ENCODE results near the gene FHAD1.

DNA sequence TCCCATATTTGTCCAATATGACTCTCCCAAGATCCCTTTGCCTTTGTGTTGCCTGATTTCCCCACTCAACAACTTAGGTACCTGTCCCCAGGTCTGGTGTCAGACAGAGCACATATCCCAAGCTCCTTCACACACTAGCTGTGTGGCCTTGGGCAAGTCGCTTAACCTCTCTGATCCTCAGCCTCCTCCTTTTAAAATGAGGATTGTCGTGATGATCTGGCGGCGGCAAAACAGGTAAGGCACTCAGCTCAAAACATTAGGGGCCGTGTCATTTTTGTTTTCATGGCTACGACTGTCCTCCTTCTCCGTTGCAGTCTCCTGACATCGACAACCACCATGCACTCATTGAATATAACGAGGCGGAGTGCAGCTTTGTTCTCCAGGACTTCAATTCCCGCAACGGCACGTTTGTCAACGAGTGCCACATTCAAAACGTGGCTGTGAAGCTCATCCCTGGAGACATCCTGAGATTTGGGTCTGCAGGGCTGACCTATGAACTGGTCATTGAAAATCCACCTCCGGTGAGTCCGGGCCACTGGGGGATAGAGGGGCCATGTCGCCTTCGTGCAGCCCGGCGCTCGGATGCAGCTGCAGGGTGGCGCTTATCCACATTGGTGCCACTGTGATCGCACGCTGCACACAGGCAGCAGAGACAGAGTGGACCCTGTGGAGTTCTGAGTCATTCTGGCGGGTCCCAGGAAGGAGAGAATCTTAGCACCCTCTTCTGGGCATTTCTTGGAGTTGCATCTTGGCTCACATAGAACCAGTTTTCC lies 25.2 kb downstream of the FHAD1 start:
- TF ChIP-seq SRF (IDR thresholded peaks at IDR 0.05; ENCODE audit: low read depth) (peak; percentile 95; the same call in 1 of the 2 replicates), POLR2A (IDR thresholded peaks at IDR 0.05; ENCODE audit: borderline replicate concordance, extremely low read depth, insufficient read depth, insufficient read length) (no peak), EZH2 (IDR thresholded peaks at IDR 0.05) (no peak), EZH2phosphoT487 (IDR thresholded peaks at IDR 0.05; ENCODE audit: borderline replicate concordance) (no peak), FOSL1 (IDR thresholded peaks at IDR 0.05; ENCODE audit: low read depth) (peak; percentile 59), CBX3 (IDR thresholded peaks at IDR 0.05; ENCODE audit: low read depth) (peak; percentile 94), YY1 (IDR thresholded peaks at IDR 0.05; ENCODE audit: extremely low read depth, insufficient replicate concordance, low read depth, low read length) (peak; percentile 53), EGR1 (IDR thresholded peaks at IDR 0.05; ENCODE audit: low read depth) (no peak)
- TF ChIP-seq, protein P1, sequence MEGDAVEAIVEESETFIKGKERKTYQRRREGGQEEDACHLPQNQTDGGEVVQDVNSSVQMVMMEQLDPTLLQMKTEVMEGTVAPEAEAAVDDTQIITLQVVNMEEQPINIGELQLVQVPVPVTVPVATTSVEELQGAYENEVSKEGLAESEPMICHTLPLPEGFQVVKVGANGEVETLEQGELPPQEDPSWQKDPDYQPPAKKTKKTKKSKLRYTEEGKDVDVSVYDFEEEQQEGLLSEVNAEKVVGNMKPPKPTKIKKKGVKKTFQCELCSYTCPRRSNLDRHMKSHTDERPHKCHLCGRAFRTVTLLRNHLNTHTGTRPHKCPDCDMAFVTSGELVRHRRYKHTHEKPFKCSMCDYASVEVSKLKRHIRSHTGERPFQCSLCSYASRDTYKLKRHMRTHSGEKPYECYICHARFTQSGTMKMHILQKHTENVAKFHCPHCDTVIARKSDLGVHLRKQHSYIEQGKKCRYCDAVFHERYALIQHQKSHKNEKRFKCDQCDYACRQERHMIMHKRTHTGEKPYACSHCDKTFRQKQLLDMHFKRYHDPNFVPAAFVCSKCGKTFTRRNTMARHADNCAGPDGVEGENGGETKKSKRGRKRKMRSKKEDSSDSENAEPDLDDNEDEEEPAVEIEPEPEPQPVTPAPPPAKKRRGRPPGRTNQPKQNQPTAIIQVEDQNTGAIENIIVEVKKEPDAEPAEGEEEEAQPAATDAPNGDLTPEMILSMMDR (IDR thresholded peaks at IDR 0.05 in 2 of 3, conservative IDR thresholded peaks at IDR 0.05 in 1 of 3; ENCODE audit: borderline replicate concordance in 1 of 3, insufficient read depth in 1 of 3, low read depth in 2 of 3, low read length in 2 of 3): peak; percentile 81 to 94 (median 84)
- TF ChIP-seq, protein P2, sequence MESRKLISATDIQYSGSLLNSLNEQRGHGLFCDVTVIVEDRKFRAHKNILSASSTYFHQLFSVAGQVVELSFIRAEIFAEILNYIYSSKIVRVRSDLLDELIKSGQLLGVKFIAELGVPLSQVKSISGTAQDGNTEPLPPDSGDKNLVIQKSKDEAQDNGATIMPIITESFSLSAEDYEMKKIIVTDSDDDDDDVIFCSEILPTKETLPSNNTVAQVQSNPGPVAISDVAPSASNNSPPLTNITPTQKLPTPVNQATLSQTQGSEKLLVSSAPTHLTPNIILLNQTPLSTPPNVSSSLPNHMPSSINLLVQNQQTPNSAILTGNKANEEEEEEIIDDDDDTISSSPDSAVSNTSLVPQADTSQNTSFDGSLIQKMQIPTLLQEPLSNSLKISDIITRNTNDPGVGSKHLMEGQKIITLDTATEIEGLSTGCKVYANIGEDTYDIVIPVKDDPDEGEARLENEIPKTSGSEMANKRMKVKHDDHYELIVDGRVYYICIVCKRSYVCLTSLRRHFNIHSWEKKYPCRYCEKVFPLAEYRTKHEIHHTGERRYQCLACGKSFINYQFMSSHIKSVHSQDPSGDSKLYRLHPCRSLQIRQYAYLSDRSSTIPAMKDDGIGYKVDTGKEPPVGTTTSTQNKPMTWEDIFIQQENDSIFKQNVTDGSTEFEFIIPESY (IDR thresholded peaks at IDR 0.05; ENCODE audit: extremely low read depth, insufficient replicate concordance, low read length): no peak

Measured in HCT116 (cell line).